SU-DHL-6 (cell line): Measurements from ENCODE around the gene NFATC1.

ENCODE experiments used
- EZH2phosphoT487 ChIP-seq: fragments of 200-600 bp; sonication (generic), shearing (Covaris generic); conservative IDR thresholded peaks from 2 replicates; pipeline ENCODE4 v1.6.1; 2018; ENCODE audit warnings: mild to moderate bottlenecking, antibody characterized with exemption, low read length, moderate library complexity, mixed read lengths
- TF ChIP-seq, protein P1 (sequence below): fragments of 200-600 bp; sonication (generic); IDR thresholded peaks from one replicate; pipeline ENCODE4 v1.5.1; 2017; ENCODE audit warnings: antibody characterized with exemption, mild to moderate bottlenecking, low read length, moderate library complexity; ENCODE audit not compliant: insufficient read depth, poor library complexity, severe bottlenecking

DNA sequence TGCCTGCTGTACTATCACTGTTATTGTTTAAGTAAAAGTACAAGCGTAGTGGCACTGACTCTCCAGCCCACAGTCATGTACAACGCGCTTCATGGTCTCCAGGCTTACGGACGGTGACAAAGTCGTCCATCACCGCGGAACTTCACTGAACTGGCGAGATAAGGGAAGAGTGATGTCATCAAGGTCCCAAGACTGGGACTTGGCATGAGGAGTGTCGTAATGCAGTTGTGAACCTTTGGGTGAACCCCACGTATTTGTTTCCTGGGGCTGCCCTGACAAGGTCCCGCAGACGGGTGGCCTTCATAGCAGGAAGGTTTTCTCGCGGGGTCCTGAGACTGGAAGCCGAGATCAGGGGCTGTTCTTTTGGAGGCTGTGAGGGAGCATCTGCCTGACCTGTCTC lies 17.3 kb downstream of the NFATC1 start:
- TF ChIP-seq, protein P1, sequence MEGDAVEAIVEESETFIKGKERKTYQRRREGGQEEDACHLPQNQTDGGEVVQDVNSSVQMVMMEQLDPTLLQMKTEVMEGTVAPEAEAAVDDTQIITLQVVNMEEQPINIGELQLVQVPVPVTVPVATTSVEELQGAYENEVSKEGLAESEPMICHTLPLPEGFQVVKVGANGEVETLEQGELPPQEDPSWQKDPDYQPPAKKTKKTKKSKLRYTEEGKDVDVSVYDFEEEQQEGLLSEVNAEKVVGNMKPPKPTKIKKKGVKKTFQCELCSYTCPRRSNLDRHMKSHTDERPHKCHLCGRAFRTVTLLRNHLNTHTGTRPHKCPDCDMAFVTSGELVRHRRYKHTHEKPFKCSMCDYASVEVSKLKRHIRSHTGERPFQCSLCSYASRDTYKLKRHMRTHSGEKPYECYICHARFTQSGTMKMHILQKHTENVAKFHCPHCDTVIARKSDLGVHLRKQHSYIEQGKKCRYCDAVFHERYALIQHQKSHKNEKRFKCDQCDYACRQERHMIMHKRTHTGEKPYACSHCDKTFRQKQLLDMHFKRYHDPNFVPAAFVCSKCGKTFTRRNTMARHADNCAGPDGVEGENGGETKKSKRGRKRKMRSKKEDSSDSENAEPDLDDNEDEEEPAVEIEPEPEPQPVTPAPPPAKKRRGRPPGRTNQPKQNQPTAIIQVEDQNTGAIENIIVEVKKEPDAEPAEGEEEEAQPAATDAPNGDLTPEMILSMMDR, result no peak
- TF ChIP-seq EZH2phosphoT487, result no peak
